GM18498 (cell line): ENCODE results near the gene SIL1.
"Not testable (repeated sequence)": the region's sequence is repeated elsewhere in the genome, so short reads cannot be mapped to it uniquely, and the experiment has no call there.

ENCODE experiments used
- ATAC-seq: cut with Tn5 transposase; IDR thresholded peaks from one replicate; pipeline ENCODE4 v1.9.1; 2021; ENCODE audit warnings: mild to moderate bottlenecking, moderate library complexity; ENCODE audit not compliant: unreplicated experiment

The SIL1 gene

DNA sequence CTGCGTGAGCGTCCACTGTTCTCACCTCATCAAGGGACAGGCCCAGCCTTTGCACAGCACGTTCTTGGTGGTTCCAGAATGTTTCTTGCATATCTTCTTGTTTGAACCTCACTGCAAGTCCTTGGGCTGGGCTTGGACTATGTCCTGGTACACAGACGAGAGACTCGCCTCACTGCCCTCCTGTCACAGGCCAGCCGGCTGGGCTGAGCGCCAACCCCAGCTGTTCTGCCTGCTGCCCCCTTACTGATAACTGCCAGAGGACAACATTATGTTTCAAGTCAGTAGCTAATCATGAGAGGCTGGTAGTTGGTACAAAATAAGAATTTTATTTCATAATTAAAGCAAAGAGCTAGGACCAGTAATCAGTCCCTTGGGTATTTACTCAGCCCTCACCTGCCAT lies 270.2 kb downstream of the SIL1 start:
- no peak for ATAC-seq

GRCh38 chr5:138927544-138927943 lies 270.6 kb downstream of the SIL1 start:
- ATAC-seq: no peak

GRCh38 chr5:138926688-138927448 lies 271.3 kb downstream of the SIL1 start:
- no peak for ATAC-seq

DNA sequence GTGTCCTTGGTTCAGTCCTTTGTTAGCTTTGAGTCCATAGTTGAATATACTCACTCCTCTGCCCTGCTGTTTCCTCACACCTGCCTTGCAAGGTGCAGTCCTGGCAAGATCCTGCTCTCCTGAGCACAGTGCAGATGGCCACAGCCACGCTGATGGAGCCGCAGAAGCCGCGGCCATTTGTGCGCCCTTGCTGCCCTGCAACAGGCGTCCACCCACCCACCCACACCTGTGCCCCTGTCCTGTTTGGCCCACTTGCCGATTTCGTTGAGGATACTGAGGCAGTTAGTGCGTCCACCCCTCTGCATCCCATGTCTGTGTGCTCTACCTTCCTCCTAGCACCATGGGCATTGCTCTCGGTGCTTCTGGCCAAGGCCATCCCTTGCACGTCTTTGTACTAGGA lies 271.9 kb downstream of the SIL1 start:
- ATAC-seq: no peak

DNA sequence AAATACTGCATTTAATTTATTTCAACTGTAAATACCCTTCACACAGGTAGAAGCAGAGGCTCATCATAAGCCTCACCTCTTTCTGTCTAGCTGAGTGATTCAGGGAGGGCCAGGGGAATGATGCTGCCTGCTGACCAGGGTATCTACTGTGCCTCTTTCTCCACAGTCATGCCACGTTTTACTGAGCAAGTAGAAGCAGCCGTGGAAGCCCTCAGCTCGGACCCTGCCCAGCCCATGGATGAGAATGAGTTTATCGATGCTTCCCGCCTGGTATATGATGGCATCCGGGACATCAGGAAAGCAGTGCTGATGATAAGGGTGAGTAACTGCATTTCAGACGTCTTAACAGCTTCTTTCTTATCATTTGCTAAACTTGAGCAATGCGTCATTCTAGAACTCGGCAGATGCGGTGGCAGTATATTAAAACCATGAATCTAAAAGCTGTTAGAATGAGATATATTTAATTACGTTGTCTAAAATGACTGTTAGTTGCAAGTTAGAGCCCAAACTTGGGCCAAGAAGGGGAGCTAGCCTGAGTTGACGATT lies 273.0 kb downstream of the SIL1 start:
- no peak for ATAC-seq

GRCh38 chr5:138922494-138922893 lies 275.7 kb downstream of the SIL1 start:
- no peak for ATAC-seq

DNA sequence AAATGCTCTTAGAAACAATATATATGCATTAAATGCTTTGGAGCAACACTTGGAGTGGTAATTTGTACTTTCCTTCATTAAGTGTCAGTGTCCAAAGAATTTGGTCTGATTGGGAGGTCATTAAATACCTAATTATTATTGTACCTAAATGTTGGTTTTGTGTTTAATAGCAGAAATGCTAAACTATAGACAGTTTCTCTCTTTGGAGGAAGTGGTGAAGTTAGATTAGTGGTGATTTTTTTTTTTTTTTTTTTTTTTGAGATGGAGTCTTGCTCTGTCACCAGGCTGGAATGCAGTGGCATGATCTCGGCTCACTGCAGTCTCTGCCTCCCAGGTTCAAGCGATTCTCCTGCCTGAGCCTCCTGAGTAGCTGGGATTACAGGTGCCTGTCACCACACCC lies 276.8 kb downstream of the SIL1 start:
- ATAC-seq: not testable (repeated sequence)

DNA sequence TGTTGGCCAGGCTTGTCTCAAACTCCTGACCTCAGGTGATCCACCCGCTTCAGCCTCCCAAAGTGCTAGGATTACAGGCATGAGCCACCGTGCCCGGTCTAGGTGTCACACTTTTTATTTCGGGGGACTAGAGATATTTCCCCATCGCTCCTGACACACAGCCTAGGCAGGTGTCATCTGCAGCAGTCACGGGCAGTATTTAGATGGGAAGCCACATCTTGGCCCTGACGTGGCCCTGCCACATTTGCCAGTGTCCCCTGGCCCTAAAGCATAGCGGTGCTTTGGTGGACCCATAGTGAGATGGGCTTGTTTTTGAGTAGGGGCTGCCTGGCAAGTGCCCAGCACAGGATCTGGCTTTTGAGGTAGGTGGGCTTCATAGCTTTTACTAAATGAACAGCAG lies 278.0 kb downstream of the SIL1 start:
- no peak for ATAC-seq

GRCh38 chr5:138918686-138919085 lies 279.5 kb downstream of the SIL1 start:
- no peak for ATAC-seq

- no peak for ATAC-seq
These were observed 283.8 kb downstream of the SIL1 start for GRCh38 chr5:138914338-138914737.

DNA sequence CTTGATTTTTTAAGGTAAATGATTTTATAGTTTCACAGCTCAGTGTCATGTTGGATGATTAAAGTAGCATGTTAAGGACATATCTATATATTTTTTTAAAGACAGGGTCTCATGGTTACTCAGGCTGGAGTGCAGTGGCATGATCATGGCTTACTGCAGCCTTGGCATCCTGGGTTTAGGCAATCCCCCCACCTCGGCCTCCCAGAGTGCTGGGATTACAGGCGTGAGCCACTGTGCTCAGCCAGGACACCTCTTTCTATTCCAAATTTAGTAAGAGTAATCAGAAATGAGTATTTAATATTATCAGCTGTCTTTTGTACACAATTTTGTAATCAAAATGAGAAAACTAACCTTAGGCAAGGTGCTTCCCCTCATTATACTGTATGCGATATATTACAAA lies 284.4 kb downstream of the SIL1 start:
- ATAC-seq: no peak

GRCh38 chr5:138912093-138912492 lies 286.1 kb downstream of the SIL1 start:
- no peak for ATAC-seq

- ATAC-seq: no peak
These were observed 286.7 kb downstream of the SIL1 start for GRCh38 chr5:138911441-138911840.

GRCh38 chr5:138910546-138911185 lies 287.5 kb downstream of the SIL1 start:
- ATAC-seq: no peak

DNA sequence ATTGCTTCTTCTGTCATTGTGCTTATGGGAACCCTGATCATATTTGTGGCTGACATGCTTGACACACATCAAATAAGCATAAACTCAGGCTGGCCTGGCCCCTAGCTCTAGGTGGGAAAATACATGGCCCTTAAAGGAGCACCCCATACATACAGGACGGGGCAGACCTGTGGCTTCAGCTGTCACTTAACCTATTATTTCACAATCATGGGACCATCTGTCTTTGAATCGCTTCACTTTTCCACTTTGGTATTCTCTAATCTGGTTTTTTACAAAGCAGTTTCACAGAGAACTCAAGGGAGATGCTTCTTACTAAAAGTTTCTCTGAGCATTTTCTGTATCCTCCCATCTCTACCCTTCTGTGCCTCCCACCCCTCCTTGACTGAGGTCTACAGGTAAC lies 288.4 kb downstream of the SIL1 start:
- ATAC-seq: no peak

DNA sequence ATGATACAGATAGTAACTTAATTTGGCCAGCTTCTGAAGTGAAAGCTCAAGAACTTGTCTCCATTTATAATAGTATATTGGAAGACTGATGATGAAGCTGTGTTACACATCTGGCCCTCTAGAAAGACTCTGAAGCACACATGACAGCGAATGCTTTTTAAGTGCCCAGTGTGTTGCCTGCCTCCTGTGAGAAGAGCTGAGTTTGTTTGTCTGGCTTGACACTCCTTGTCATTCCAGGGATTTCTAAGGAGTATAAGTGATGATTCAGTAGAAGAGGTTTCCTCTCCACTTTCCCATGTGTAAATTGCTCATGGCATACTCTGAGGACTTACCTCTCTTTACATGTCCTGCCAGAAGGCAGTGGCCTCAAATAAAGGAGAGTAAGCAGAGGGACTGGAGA lies 292.6 kb downstream of the SIL1 start:
- ATAC-seq: no peak

GRCh38 chr5:138903130-138903775 lies 294.9 kb downstream of the SIL1 start:
- no peak for ATAC-seq

DNA sequence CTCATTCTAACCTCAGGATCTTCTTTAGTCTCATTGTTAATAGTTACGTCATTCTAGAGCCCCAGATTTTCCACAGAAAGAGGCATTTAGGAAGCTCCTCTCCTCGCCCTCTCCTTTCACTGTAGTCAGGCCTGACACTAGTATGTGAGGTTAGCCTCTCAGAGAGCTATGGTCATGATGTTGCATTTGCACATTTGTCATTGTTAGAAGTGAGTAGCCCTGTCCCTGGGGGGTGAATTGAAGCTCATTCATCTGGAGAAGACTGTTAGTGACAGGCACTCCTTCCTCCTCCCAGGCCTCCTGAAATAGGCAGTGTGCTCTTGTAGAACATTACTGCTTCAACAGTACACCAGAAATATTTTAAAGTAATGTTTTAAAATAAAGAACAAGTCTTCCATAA lies 296.5 kb downstream of the SIL1 start:
- ATAC-seq: no peak

DNA sequence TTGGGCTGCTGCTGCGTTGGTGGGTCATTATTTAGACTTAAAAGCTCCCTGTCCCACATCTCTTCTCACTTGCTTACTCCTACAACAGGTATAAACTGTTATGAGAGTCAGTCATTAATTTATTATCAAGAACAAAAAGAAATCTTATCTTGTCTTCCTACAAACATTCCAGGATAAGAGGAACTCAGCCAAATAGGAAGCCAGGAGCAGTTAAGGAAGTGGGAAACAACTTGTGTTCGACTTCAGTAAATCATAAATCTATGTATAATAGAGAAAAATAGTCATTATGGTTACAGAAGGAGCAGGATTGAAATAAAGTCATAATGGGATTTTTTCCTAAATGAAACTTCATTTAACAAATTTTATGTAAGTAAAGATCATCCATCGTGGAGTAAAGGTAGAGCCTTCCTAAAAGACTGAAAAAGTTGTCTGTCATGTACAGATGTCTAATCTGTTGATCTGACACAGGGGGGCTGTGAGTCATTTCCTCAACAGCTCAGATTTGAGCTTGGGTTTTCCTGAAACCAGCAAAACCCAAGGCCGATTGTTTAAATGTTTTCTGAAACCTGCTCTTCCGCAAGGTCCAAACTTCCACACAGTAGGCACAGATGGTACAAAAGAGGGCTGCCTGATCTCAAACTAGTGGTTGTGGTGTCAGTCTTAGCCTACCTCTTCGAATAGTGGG lies 297.7 kb downstream of the SIL1 start:
- ATAC-seq: no peak

DNA sequence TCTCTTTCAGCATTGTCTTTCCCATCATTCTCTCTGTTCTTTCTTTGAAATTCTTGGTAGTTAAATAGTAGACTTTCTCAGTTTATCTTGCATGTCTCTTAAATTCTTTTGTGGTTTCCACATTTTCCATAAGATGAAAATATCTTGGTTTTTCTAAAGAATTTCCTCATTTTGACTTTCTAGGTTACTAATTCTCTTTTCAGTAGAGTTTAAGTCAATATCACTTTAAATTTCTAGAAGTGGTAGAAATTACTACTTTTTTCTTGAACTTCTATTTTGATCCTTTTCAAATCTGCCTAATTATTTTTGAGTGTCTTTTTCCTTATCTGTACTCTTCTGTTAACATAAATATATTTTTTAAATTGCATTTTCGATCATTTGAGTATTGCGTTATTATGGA lies 299.4 kb downstream of the SIL1 start:
- no peak for ATAC-seq

DNA sequence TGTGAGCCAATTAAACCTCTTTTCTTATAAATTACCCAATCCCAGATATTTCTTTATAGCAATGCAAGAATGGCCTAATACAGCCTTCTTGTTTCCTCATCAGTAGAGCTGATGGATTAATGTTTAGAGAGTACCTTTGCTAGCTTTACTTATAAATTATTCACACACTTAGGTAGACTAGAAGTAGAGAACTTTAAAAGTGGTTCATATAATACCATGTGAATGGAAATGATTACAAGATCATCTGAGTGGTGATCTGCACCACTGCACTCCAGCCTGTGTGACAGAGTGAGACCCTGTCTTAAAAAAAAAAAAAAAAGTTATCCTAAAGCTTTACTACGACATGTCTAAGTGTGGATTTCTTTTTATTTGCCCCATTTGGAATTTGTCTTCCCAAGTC lies 299.9 kb downstream of the SIL1 start:
- no peak for ATAC-seq
